ENCODE results near the gene ANTXR1.
A peak's percentile ranks its signal among the peaks of the same experiment; 100 is the strongest.

GRCh38 chr2:69242651-69243051 lies 229.7 kb downstream of the ANTXR1 start:
- TF ChIP-seq CTCF (IDR thresholded peaks at IDR 0.05) (no peak), POLR2AphosphoS5 (IDR thresholded peaks at IDR 0.05) (peak in 2 of 3 donors; percentile 30 to 34), EP300 (IDR thresholded peaks at IDR 0.05; ENCODE audit: low read depth) (no peak), POLR2A (IDR thresholded peaks at IDR 0.05) (no peak)
